ENCODE results near the gene HNRNPC.
"Not testable (repeated sequence)": the region's sequence is repeated elsewhere in the genome, so short reads cannot be mapped to it uniquely, and the experiment has no call there.

HNRNPC gene

DNA sequence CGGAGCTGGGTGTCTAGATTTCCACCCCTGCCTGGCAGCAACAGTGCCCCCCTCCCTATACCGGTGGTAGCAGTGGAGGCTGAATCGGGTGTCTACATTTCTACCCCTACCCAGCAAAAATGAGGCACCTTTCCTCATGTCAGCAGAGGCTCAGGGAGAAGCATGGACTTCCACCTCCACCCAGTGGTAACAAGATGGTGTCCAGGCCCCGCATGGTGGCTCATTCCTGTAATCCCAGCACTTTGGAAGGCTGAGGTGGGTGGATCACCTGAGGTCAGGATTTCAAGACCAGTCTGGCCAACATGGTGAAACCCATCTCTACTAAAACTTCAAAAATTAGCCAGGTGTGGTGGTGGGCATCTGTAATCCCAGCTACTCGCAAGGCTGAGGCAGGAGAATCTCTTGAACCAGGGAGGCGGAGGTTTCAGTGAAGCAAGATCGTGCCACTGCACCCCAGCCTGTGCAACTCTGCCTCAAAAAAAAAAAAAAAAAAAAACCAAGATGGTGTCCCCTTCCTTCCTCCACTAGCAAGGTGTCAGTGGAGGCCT, 77.9 kb downstream of the HNRNPC start:
- DNase-seq, result no peak

DNA sequence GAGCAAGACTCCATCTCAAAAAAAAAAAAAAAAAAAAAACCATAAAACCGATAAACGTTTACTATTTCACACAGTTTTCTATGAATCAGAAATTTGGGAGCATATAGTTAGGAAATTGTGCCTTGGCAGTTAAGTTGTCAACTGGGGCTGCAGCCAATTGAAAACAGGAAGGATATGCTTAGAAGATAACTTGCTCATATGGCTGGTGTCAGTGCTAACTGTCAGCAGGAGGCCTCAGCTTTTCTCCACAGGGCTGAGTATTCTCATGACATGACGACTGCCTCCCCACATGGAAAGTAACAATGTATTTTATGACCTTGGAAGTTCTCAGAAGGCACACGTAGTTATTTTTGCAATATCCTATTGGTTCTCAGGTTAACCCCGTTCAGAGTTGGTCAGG, 83.8 kb downstream of the HNRNPC start:
- no peak for DNase-seq

DNA sequence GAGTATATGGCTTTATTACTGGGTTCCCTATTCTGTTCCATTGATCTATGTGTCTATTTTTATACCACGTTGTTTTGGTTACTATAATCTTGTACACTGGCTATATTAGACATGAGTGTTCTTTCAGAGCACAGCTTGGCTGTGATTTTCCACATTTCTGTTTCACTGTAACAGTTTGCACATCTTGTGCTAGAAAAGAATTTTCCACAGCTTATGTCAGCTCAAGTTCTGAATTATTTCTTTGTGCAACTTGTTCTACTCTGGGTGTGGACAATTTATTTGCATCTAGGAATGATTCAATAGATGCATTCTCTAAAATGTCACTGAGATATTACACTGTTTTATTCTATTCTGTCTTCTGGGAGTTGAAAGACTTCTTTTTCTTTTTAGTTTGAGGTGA, 85.0 kb downstream of the HNRNPC start:
- no peak for DNase-seq

DNA sequence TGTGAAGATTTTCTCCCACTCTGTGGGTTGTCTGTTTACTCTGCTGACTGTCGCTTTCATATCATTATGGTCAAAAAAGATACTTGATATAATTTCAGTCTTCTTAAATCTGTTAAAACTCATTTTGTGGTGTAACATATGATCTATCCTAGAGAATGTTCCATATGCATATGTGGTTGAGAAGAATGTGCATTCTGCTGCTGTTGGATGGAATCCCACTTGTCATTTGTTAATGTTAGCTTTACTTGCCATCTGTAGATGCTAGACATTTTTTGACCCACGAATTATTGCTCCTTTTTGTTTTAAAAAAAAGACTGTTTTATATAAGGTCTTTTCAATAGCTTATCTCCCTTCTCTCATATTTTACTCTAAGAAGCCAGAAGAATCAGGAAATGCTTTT, 87.1 kb downstream of the HNRNPC start:
- DNase-seq, result no peak

DNA sequence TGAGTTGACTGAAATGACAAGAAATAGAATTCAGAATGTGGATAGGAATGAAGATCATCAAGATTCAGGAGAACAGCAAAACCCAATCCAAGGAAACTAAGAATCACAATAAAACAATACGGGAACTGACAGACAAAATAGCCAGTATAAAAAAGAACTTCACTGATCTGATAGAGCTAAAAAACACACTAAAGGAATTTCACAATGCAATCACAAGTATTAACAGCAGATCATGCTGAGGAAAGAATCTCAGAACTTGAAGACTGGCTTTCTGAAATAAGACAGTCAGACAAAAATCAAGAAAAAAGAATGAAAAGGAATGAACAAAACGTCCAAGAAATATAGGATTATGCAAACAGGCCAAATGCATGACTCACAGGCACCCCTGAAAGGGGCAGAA, 98.1 kb downstream of the HNRNPC start:
- no peak for DNase-seq

DNA sequence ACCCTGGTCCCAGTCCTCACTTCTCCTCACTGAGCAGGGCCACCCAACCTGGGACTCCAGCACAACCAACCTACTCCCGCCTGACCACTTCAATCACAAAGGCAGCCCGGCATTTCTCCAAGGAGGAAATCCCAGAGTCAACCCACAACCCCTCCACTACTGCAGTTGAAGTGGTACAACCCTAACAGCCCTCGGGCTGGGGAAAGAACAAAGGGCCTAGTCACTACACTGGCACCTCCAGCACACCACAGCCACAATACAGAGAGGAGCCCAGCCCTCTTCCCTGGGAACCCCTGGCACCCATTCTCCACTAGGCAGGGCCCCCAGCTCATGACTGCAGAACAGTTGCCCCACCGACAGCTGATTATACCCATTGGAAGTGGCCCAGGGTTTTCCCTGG, 99.7 kb downstream of the HNRNPC start:
- DNase-seq, result no peak

DNA sequence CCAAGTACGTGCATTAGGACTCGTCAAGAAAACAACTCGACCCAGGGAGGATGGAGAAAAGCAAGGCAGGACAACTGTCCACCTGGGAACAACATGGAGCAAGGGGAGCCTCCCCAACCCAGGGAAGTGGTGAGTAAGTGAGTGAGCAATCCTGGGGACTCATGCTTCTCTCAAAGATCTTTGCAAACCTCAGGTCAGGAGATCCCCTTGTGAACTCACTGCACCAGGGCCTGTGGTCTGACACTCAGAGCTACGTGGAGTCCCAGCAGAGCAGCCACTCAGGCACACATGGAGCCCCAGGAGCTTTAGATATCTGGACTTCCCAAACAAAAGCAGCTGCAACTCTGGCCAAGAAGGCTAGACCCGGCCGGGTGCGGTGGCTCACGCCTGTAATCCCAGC, 101.2 kb downstream of the HNRNPC start:
- DNase-seq, result no peak

DNA sequence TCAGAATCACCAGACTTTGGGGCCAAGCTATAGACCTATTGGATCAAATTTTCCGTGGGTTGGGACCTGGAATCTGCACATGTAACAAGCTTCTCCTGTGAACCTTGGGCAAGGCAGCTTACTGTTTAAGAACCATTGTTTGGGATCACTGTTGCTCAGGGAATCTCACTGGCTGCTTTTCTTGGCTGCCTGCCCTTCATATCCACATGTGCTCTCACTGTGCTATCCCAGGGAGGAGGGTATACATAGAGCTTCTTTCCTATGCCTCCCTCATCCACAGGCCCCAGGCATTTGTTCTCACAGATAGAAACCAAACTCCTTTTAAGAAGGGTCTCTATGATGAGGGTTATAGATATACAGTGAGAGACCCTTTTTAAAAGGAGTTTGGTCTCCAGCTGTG, 103.6 kb downstream of the HNRNPC start:
- DNase-seq, result not testable (repeated sequence)

DNA sequence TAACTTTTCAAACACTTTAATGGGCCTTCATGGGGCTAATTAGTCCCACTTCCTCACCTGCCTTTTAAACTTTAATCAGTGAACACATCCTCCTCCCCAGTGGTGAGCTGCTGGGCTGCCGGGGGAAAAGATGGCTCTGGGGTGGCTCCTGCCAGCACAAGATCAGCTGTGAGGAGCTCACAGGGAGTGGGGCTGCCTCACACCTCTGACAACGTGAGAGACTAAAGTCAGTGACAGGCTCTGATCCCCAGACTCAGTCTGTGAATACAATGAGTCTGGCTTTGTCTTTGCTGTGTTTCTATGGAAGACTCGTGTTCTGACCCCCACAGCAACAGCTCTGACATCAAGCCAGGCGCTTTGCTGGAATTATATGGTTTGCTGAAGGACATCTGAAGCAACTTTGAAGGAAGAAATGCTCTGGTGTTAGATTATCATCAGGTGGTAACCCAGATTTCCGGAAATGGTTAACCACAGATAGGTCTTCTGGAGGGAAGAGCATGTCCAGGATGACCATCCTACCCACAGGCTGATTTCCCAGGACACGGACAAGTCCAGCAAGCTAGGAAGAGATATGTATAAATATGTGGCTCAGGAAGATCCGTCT, 104.1 kb downstream of the HNRNPC start:
- not testable (repeated sequence) for DNase-seq

DNA sequence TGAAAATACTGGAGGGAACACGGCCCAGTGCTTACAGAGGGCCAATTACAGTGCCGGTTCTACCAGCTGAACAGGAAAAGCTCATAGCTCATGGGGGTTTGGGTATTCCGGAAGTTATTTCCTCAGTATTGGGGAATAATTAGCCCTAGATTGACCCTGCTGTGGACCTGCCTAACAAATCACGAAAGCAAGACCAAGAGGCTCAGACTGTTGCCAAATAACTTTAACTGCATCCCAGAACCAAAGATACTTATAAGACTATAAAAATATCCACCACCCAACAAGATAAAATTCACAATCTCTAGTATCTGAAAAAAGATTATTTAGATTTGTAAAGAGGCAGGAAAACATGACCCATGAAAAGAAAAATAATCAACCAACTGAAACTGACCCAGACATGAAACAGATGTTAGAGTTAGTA, 105.4 kb downstream of the HNRNPC start:
- DNase-seq, result no peak

DNA sequence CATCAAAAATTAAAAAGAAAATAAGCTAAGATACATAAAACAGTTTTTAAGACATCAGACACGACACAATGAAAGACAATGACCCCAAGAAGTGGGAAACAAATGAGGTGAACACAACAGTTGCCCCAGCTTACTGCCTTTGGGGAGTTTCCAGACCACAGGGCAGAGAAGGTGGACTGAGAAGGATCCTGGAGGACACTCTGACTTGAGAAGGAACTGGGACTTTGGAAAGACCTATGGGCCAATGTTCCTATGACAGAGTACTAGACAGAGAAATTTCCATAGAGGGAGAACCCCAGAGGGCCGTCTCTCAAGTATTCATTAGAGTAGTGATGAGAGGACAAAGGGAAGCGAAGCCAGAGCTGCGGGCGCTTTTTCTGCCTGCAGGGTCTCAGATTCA, 107.2 kb downstream of the HNRNPC start:
- DNase-seq, result no peak

DNA sequence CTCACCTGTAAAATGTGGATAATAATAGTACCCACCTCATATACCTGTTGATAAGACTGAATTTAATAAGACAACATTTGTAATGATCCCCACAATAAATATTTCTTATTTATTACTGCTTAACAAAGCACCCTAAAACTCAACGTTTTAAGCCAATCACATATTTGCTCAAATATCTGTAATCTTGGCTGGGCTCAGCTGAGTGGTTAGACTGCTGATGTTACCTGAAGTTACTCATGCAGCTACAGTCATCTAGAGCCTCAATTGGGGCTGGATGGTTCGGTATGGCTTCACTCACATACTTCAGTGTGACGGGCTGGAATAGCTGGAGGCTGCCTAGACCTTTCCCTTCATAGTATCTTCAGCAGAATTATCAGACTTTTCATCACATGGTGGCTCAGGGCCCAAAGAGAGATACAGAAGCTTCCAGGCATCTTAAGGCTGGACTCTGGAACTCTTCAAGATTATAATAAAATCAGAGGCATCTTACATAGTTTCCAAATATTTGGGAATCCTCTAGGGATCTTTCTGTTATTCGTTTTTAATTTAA, 109.1 kb downstream of the HNRNPC start:
- DNase-seq, result no peak

Measured in midbrain (tissue), 1 donor.